AG04449 (cell line): ENCODE results near the gene B3GNT7.
"Not testable (repeated sequence)": the region's sequence is repeated elsewhere in the genome, so short reads cannot be mapped to it uniquely, and the experiment has no call there.

ENCODE experiments used
- CTCF ChIA-PET: fragments of 350-600 bp; formaldehyde crosslinking; extraction: SDS; loops from one replicate; lab custom pipeline; 2021; ENCODE audit warnings: antibody characterized with exemption; lab: Yijun Ruan, JAX
- POLR2A ChIA-PET: fragments of 400-600, 350-600 bp; formaldehyde crosslinking; extraction: SDS; loops from one replicate; lab custom pipeline; 2020; ENCODE audit warnings: antibody characterized with exemption, inconsistent platforms; lab: Yijun Ruan, JAX
- DNase-seq: peaks from one replicate; pipeline ENCODE4 v3.0.0-alpha.2; 2010; ENCODE audit warnings: low read depth, low spot score
- H3K4me3 ChIP-seq: 2 replicates; pipeline ENCODE4 v1.5.1; 2011; ENCODE audit warnings: low read depth, mild to moderate bottlenecking, control low read depth, low read length
- CTCF ChIP-seq: IDR thresholded peaks from one replicate; pipeline ENCODE4 v1.5.1; 2011; ENCODE audit warnings: mild to moderate bottlenecking, moderate library complexity, low read length, control low read depth, inconsistent platforms; ENCODE audit not compliant: insufficient read depth; ENCODE audit errors: missing control alignments

The B3GNT7 gene

GRCh38 chr2:231398585-231398984, 3.1 kb downstream of the B3GNT7 start:
- ChIA-PET POLR2A (interaction anchor here (1.1 kb wide), 1 partner anchor 75 kb away, joined by 3 read pairs; no protein-coding TSS in a partner anchor), CTCF (interaction anchor here (1.0 to 2.8 kb wide), 4 partner anchors 14 to 200 kb away, joined by 3 to 6 read pairs (median 4); partner anchors contain the start of gene ARMC9)
- DNase-seq, result no peak
- no peak overlapping the region for H3K4me3 ChIP-seq
- TF ChIP-seq CTCF, result no peak

GRCh38 chr2:231399046-231399852, 3.7 kb downstream of the B3GNT7 start:
- DNase-seq, result no peak
- ChIA-PET CTCF (interaction anchor here (1.0 to 3.8 kb wide), 10 partner anchors 13 to 298 kb away, joined by 3 to 28 read pairs (median 6); partner anchors contain the start of gene ARMC9), POLR2A (no interaction called here)
- H3K4me3 ChIP-seq, result no peak overlapping the region
- no peak for TF ChIP-seq CTCF

GRCh38 chr2:231399853-231400680, 4.6 kb downstream of the B3GNT7 start:
- POLR2A ChIA-PET, result interaction anchor here (0.6 kb wide), 1 partner anchor 23 kb away, joined by 5 read pairs; no protein-coding TSS in a partner anchor
- CTCF ChIA-PET, result interaction anchor here (1.0 to 4.1 kb wide), 15 partner anchors 9 to 299 kb away, joined by 3 to 34 read pairs (median 4); no protein-coding TSS in a partner anchor
- H3K4me3 ChIP-seq, result no peak overlapping the region
- DNase-seq, result no peak
- TF ChIP-seq CTCF, result no peak

GRCh38 chr2:231400681-231401080, 5.2 kb downstream of the B3GNT7 start:
- H3K4me3 ChIP-seq, DNase-seq, POLR2A ChIA-PET: not testable (repeated sequence)
- CTCF ChIA-PET, result interaction anchor here (1.0 to 4.1 kb wide), 15 partner anchors 9 to 299 kb away, joined by 3 to 34 read pairs (median 4); no protein-coding TSS in a partner anchor

GRCh38 chr2:231401101-231401500, 5.6 kb downstream of the B3GNT7 start:
- POLR2A ChIA-PET, H3K4me3 ChIP-seq: not testable (repeated sequence)
- CTCF ChIA-PET, result interaction anchor here (1.0 to 4.1 kb wide), 13 partner anchors 8 to 300 kb away, joined by 3 to 34 read pairs (median 4); no protein-coding TSS in a partner anchor

GRCh38 chr2:231403421-231404182, 8.1 kb downstream of the B3GNT7 start:
- POLR2A ChIA-PET, H3K4me3 ChIP-seq, DNase-seq: not testable (repeated sequence)
- CTCF ChIA-PET, result interaction anchor here (1.1 to 14.8 kb wide), 9 partner anchors 8 to 300 kb away, joined by 3 to 218 read pairs (median 7); partner anchors contain the start of gene B3GNT7

More at GRCh38 chr2:231401101-231401500, 5.6 kb downstream of the B3GNT7 start:
- DNase-seq, result not testable (repeated sequence)

- CTCF ChIA-PET, result interaction anchor here (1.1 to 14.8 kb wide), 8 partner anchors 7 to 300 kb away, joined by 3 to 218 read pairs (median 6); partner anchors contain the start of gene B3GNT7
- H3K4me3 ChIP-seq, POLR2A ChIA-PET, DNase-seq: not testable (repeated sequence)
Measured at GRCh38 chr2:231404183-231404578, 8.7 kb downstream of the B3GNT7 start.

GRCh38 chr2:231405601-231406367, 10.3 kb downstream of the B3GNT7 start:
- DNase-seq, POLR2A ChIA-PET, H3K4me3 ChIP-seq: not testable (repeated sequence)
- CTCF ChIA-PET, result interaction anchor here (0.7 to 14.8 kb wide), 24 partner anchors 9 to 418 kb away, joined by 3 to 218 read pairs (median 4); partner anchors contain the start of gene B3GNT7

- DNase-seq, POLR2A ChIA-PET, H3K4me3 ChIP-seq: not testable (repeated sequence)
- CTCF ChIA-PET, result interaction anchor here (0.6 to 14.8 kb wide), 10 partner anchors 9 to 181 kb away, joined by 3 to 218 read pairs (median 6); partner anchors contain the start of gene B3GNT7
Measured at GRCh38 chr2:231407686-231408085, 12.2 kb downstream of the B3GNT7 start.

- H3K4me3 ChIP-seq, DNase-seq, POLR2A ChIA-PET: not testable (repeated sequence)
- CTCF ChIA-PET, result interaction anchor here (1.9 to 14.8 kb wide), 3 partner anchors 9 to 182 kb away, joined by 8 to 218 read pairs (median 206); no protein-coding TSS in a partner anchor
Measured at GRCh38 chr2:231408304-231408703, 12.8 kb downstream of the B3GNT7 start.
